ENCODE data around the gene RBM33. TPM values are rescaled to one million over a fixed set of nuclear protein-coding genes. Genes with fewer than 3 reads are reported as not detected.

Gene RBM33
- total RNA-seq, 4 donors from 2014 or later = 27.0 to 34.5 (median 32.6) TPM

DNA sequence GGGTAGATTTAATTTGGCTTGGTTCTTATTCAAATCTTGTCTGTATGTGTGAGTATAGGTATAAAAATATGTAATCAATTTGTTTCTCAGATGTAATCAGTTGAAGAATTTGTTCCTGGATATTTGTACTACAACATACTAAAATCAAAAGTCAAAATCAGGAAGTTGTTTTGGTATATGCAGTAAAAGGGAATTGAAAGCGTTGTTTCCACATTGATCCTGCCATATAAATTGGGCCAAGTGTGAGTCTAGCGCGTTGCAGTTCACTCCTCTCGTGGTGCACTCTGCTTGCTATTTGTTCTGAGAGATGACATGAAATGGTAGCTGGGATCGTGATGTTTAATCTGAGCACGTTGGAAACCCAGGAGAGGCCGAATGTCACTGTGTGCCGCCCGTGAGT lies 111.9 kb downstream of the RBM33 start:
- Histone ChIP-seq H3K36me3 (peaks cover 0 to 9% (median 6%) of the 10 kb centered on the region in 4 donors), H3K9me3 (no peaks in the 10 kb centered on the region), H3K4me1 (peaks cover 29 to 42% (median 35%) of the 10 kb centered on the region in 4 donors), H3K27me3 (no peaks in the 10 kb centered on the region), H3K4me3 (no peak overlapping the region), H3K27ac (replicated peaks in 1 of 4) (no peak overlapping the region)
- intact Hi-C loops (cut with DNase I) = no loop called here
- TF ChIP-seq, protein P1, sequence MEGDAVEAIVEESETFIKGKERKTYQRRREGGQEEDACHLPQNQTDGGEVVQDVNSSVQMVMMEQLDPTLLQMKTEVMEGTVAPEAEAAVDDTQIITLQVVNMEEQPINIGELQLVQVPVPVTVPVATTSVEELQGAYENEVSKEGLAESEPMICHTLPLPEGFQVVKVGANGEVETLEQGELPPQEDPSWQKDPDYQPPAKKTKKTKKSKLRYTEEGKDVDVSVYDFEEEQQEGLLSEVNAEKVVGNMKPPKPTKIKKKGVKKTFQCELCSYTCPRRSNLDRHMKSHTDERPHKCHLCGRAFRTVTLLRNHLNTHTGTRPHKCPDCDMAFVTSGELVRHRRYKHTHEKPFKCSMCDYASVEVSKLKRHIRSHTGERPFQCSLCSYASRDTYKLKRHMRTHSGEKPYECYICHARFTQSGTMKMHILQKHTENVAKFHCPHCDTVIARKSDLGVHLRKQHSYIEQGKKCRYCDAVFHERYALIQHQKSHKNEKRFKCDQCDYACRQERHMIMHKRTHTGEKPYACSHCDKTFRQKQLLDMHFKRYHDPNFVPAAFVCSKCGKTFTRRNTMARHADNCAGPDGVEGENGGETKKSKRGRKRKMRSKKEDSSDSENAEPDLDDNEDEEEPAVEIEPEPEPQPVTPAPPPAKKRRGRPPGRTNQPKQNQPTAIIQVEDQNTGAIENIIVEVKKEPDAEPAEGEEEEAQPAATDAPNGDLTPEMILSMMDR (IDR thresholded peaks at IDR 0.05) = no peak
- no peak for DNase-seq (ENCODE audit: extremely low spot score)
- 86% methylated on average over 9 of the region's 9 CpGs for WGBS

DNA sequence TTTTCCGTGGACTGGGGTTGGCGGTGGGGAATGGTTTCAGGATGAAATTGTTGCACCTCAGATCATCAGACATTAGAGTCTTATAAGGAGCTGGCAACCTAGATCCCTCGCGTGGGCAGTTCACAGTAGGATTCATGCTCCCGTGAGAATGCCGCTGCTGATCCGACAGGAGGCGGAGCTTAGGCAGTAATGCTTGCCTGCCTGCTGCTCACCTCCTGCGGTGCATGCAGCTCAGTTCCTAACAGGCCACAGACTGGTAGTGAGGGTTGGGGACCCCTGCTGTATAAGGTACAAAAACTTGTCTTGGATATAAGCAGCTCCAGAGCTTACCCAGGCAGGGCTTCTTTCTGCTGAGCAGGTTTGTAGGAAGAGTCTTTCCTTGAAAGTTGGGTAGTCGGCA lies 113.9 kb downstream of the RBM33 start:
- H3K4me1 ChIP-seq = peaks cover 24 to 38% (median 32%) of the 10 kb centered on the region in 4 donors
- H3K36me3 ChIP-seq = peaks cover 0 to 9% (median 6%) of the 10 kb centered on the region in 4 donors
- no peak overlapping the region for H3K4me3 ChIP-seq
- intact Hi-C loops (cut with DNase I) = no loop called here
- no peaks in the 10 kb centered on the region for H3K27me3 ChIP-seq
- WGBS = 66% methylated on average over 9 of the region's 10 CpGs
- DNase-seq (ENCODE audit: extremely low spot score) = no peak
- TF ChIP-seq, protein P1 (IDR thresholded peaks at IDR 0.05) = no peak
- TF ChIP-seq POLR2AphosphoS5 (IDR thresholded peaks at IDR 0.05) = no peak
- H3K9me3 ChIP-seq = no peaks in the 10 kb centered on the region
- no peak overlapping the region for H3K27ac ChIP-seq (replicated peaks in 1 of 4)

DNA sequence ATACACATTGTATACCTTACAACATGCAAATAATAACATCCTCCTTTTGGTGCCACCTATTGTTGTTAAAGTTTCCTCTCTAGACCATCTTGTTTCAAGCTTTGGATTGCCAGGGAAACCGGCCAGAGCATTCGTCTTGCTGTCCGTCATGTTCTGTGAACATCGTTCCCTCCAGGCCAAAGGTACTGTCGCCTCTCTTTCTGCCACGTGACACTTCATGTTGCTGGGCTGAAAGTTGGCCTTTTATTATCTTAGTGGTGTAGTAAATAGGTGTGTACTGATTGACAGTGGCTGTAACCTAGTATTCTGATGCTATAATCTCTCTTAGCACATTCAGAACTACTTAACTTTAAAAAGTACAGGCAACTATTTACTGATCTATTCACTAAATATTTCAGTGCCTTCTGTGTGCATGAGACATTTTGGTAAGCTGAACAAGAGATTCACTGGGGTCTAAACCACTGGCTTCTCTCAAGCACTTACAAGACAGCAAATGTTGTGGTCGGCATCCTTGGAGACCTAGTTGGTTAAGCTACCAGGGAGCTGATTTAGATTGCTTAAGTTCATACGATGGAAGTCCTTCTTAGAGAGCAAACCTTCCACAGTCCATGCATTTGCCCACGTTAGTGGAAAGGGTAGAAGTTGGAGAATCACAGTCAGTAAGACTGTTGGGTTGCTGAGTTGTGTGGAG lies 115.4 kb downstream of the RBM33 start:
- WGBS = 90% methylated on average over 9 of the region's 9 CpGs
- DNase-seq (ENCODE audit: extremely low spot score) = no peak
- Histone ChIP-seq H3K27ac (replicated peaks in 1 of 4) (no peak overlapping the region), H3K9me3 (no peaks in the 10 kb centered on the region), H3K4me3 (no peak overlapping the region), H3K27me3 (no peaks in the 10 kb centered on the region), H3K4me1 (peaks cover 21 to 38% (median 31%) of the 10 kb centered on the region in 4 donors), H3K36me3 (peaks cover 9 to 23% (median 19%) of the 10 kb centered on the region in 4 donors)
- intact Hi-C loops (cut with DNase I) = loop anchor here (10.0 kb wide), 1 partner anchor 835 kb away; no protein-coding TSS in a partner anchor
- no peak for TF ChIP-seq EP300 (IDR thresholded peaks at IDR 0.05)
- no peak for TF ChIP-seq POLR2A (IDR thresholded peaks at IDR 0.05; ENCODE audit: low read depth)
- no peak for TF ChIP-seq POLR2AphosphoS5 (IDR thresholded peaks at IDR 0.05)
- TF ChIP-seq, protein P1 (IDR thresholded peaks at IDR 0.05) = no peak

DNA sequence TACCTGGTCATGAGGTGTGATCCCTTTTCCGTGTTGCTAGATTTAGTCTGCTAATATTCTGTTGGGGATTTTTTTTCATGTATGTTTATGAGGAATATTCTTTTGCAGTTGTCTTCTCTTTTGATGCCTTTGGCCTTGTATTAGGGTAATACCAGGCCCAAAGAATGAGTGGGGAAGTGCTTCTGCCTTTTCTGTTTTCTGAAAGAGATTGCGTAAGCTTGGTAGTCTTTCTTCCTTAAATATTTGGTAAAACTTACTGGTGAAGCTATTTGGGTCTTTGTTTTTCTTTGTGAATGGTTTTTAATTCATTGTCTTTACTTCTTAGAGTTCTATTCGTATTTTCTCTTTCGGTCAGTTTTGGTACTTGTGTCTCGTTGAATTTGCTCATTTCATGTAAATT lies 116.7 kb downstream of the RBM33 start:
- Histone ChIP-seq H3K27ac (replicated peaks in 1 of 4) (no peak overlapping the region), H3K4me3 (no peak overlapping the region), H3K9me3 (no peaks in the 10 kb centered on the region), H3K36me3 (peaks cover 9 to 36% (median 30%) of the 10 kb centered on the region in 4 donors), H3K27me3 (no peaks in the 10 kb centered on the region), H3K4me1 (peaks cover 21 to 33% (median 27%) of the 10 kb centered on the region in 4 donors)
- TF ChIP-seq POLR2AphosphoS5 (IDR thresholded peaks at IDR 0.05) = no peak
- TF ChIP-seq, protein P1 (IDR thresholded peaks at IDR 0.05) = no peak
- no peak for TF ChIP-seq EP300 (IDR thresholded peaks at IDR 0.05)
- TF ChIP-seq POLR2A (IDR thresholded peaks at IDR 0.05; ENCODE audit: low read depth) = no peak
- intact Hi-C loops (cut with DNase I) = loop anchor here (10.0 kb wide), 1 partner anchor 836 kb away; no protein-coding TSS in a partner anchor
- no peak for DNase-seq (ENCODE audit: extremely low spot score)
- WGBS = 88% methylated on average over 5 of the region's 5 CpGs

All from esophagus muscularis mucosa (tissue), 4 donors.